AG04449 (cell line): ENCODE measurements around the gene PPP3R1.

Experiments
- CTCF ChIA-PET: fragments of 350-600 bp; formaldehyde crosslinking; extraction: SDS; loops from one replicate; lab custom pipeline; 2021; ENCODE audit warnings: antibody characterized with exemption; lab: Yijun Ruan, JAX
- POLR2A ChIA-PET: fragments of 400-600, 350-600 bp; formaldehyde crosslinking; extraction: SDS; loops from one replicate; lab custom pipeline; 2020; ENCODE audit warnings: antibody characterized with exemption, inconsistent platforms; lab: Yijun Ruan, JAX
- DNase-seq: peaks from one replicate; pipeline ENCODE4 v3.0.0-alpha.2; 2010; ENCODE audit warnings: low read depth, low spot score
- H3K4me3 ChIP-seq: 2 replicates; pipeline ENCODE4 v1.5.1; 2011; ENCODE audit warnings: low read depth, mild to moderate bottlenecking, control low read depth, low read length
- TF ChIP-seq, protein P1 (sequence below): IDR thresholded peaks from one replicate; pipeline ENCODE4 v1.5.1; 2011; ENCODE audit warnings: mild to moderate bottlenecking, moderate library complexity, low read length, control low read depth, inconsistent platforms; ENCODE audit not compliant: insufficient read depth; ENCODE audit errors: missing control alignments

PPP3R1 gene

GRCh38 chr2:68135448-68136320 lies 116.6 kb downstream of the PPP3R1 start:
- TF ChIP-seq, protein P1, sequence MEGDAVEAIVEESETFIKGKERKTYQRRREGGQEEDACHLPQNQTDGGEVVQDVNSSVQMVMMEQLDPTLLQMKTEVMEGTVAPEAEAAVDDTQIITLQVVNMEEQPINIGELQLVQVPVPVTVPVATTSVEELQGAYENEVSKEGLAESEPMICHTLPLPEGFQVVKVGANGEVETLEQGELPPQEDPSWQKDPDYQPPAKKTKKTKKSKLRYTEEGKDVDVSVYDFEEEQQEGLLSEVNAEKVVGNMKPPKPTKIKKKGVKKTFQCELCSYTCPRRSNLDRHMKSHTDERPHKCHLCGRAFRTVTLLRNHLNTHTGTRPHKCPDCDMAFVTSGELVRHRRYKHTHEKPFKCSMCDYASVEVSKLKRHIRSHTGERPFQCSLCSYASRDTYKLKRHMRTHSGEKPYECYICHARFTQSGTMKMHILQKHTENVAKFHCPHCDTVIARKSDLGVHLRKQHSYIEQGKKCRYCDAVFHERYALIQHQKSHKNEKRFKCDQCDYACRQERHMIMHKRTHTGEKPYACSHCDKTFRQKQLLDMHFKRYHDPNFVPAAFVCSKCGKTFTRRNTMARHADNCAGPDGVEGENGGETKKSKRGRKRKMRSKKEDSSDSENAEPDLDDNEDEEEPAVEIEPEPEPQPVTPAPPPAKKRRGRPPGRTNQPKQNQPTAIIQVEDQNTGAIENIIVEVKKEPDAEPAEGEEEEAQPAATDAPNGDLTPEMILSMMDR: no peak
- CTCF ChIA-PET: interaction anchor here (1.3 to 3.2 kb wide), 3 partner anchors 13 to 147 kb away, joined by 4 to 34 read pairs (median 6); no protein-coding TSS in a partner anchor
- no peak overlapping the region for H3K4me3 ChIP-seq
- POLR2A ChIA-PET: no interaction called here
- DNase-seq: no peak

DNA sequence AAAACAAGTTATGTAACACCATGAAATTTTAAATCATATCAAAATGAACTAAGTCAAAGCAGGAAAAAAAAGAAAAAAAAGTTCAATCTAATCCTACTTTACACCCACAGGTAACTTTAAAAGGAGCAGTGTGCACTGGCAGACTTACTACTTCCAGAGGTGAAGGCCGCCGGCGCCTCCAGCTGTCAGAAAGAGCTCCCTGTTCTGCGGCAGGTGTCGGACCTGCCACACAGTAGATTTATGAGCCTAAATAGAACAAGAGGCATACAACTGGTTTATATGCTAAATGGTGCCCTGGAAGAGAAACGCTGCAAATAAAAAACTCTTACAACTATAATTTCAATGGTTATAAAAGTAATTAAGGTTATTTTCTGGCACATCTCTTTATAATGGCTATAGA lies 117.8 kb downstream of the PPP3R1 start:
- no peak for DNase-seq
- no peak overlapping the region for H3K4me3 ChIP-seq
- ChIA-PET CTCF (interaction anchor here (3.2 to 4.2 kb wide), 2 partner anchors 11 to 13 kb away, joined by 34 read pairs; no protein-coding TSS in a partner anchor), POLR2A (no interaction called here)
- TF ChIP-seq, protein P1: no peak

DNA sequence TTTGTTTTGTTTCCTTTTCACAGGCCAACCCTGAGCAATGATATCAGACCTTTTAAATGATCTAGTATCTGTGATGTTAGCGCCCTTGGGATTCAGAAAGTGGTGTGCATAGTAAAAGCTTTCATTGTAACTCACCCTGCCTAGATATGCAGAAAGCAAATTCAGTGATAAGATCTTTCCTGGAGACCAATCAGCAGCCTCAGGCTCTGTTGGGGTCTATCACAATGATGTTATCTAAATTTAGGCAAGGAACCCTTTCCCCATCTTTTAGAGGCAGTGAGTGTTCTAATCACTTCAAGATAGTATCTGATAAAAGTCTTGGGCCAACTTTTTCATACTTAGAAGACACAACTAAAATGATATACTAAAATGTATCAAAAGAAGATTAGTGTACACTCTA lies 118.2 kb downstream of the PPP3R1 start:
- TF ChIP-seq, protein P1: no peak
- POLR2A ChIA-PET: no interaction called here
- DNase-seq: no peak
- CTCF ChIA-PET: interaction anchor here (0.6 to 4.2 kb wide), 2 partner anchors 13 to 1049 kb away, joined by 3 to 34 read pairs; no protein-coding TSS in a partner anchor
- H3K4me3 ChIP-seq: no peak overlapping the region
